Measurements from ENCODE around the gene SHMT2. TPM values are rescaled to one million over a fixed set of nuclear protein-coding genes. Genes with fewer than 3 reads are reported as not detected.
"Not testable (repeated sequence)": the region's sequence is repeated elsewhere in the genome, so short reads cannot be mapped to it uniquely, and the experiment has no call there.

Gene SHMT2
- total and polyA plus RNA-seq, 7 donors: 24.6 to 100 (median 30.0) TPM

DNA sequence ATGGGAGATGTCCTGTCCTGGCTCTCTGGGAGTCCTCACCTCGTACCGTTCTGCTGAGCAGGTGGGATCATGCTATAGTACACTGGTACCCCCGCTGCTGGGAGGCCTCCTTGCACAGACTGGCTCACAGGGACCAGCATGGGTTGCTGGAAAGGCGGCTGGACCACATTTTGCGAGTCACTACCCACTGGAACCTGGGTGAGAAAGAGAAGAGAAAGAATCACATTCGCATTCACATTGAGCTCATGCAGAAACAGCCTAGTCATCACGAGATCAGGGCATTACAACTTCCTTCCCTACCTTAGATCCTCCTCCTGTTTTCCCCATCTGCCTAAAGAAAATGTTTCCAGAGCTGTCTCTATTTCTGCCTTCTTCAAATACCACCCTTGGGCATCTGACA lies 38.8 kb downstream of the SHMT2 start:
- Histone ChIP-seq H3K36me3 (peaks cover 13 to 88% (median 32%) of the 10 kb centered on the region in 4 donors), H3K27ac (no peak overlapping the region), H3K4me1 (peaks cover 0 to 4% (median 0%) of the 10 kb centered on the region in 4 donors), H3K4me3 (no peak overlapping the region), H3K9me3 (no peaks in the 10 kb centered on the region), H3K27me3 (no peaks in the 10 kb centered on the region)
- intact Hi-C loops (cut with DNase I): no loop called here
- TF ChIP-seq EP300 (IDR thresholded peaks at IDR 0.05) (no peak), POLR2AphosphoS5 (IDR thresholded peaks at IDR 0.05) (no peak), POLR2A (IDR thresholded peaks at IDR 0.05) (no peak)
- TF ChIP-seq, protein P1, sequence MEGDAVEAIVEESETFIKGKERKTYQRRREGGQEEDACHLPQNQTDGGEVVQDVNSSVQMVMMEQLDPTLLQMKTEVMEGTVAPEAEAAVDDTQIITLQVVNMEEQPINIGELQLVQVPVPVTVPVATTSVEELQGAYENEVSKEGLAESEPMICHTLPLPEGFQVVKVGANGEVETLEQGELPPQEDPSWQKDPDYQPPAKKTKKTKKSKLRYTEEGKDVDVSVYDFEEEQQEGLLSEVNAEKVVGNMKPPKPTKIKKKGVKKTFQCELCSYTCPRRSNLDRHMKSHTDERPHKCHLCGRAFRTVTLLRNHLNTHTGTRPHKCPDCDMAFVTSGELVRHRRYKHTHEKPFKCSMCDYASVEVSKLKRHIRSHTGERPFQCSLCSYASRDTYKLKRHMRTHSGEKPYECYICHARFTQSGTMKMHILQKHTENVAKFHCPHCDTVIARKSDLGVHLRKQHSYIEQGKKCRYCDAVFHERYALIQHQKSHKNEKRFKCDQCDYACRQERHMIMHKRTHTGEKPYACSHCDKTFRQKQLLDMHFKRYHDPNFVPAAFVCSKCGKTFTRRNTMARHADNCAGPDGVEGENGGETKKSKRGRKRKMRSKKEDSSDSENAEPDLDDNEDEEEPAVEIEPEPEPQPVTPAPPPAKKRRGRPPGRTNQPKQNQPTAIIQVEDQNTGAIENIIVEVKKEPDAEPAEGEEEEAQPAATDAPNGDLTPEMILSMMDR (IDR thresholded peaks at IDR 0.05): no peak
- 78 to 90% methylated on average over 7 of the region's 7 CpGs for WGBS, 2 donors
- DNase-seq: no peak

DNA sequence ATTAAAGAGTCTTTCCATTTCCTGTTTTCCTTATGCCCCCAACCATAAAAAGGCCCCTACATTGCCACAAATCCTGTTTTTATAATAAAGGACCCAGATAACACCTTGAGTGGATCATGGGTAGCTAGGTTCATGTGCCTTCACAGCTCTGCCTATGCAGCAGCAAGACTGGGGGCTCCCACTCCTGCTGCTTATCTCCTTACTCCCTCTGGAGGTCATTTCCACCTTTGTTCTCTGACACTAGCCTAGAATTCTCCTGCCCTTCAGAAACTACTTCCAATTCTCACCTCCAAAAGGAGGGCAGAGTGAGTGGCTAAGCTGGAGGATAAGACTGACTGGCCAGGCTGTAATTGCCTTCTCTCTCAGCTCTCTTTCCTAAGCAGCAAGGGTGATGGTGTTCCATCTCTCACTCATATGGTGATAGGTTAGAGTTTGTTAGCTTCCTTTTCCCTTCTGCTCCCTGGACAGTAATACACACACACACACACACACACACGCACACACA lies 41.5 kb downstream of the SHMT2 start:
- H3K27me3 ChIP-seq: no peaks in the 10 kb centered on the region
- H3K4me1 ChIP-seq: peaks cover 0 to 4% (median 0%) of the 10 kb centered on the region in 4 donors
- no peaks in the 10 kb centered on the region for H3K9me3 ChIP-seq
- intact Hi-C loops (cut with DNase I): no loop called here
- H3K27ac ChIP-seq: no peak overlapping the region
- TF ChIP-seq POLR2AphosphoS5 (IDR thresholded peaks at IDR 0.05): no peak
- no peak for TF ChIP-seq EP300 (IDR thresholded peaks at IDR 0.05)
- TF ChIP-seq, protein P1 (IDR thresholded peaks at IDR 0.05): no peak
- no peak for TF ChIP-seq POLR2A (IDR thresholded peaks at IDR 0.05)
- DNase-seq: no peak
- no peak overlapping the region for H3K4me3 ChIP-seq
- peaks cover 13 to 94% (median 32%) of the 10 kb centered on the region in 4 donors for H3K36me3 ChIP-seq
- WGBS, 2 donors: 93 to 96% methylated on average over 1 of the region's 1 CpG

DNA sequence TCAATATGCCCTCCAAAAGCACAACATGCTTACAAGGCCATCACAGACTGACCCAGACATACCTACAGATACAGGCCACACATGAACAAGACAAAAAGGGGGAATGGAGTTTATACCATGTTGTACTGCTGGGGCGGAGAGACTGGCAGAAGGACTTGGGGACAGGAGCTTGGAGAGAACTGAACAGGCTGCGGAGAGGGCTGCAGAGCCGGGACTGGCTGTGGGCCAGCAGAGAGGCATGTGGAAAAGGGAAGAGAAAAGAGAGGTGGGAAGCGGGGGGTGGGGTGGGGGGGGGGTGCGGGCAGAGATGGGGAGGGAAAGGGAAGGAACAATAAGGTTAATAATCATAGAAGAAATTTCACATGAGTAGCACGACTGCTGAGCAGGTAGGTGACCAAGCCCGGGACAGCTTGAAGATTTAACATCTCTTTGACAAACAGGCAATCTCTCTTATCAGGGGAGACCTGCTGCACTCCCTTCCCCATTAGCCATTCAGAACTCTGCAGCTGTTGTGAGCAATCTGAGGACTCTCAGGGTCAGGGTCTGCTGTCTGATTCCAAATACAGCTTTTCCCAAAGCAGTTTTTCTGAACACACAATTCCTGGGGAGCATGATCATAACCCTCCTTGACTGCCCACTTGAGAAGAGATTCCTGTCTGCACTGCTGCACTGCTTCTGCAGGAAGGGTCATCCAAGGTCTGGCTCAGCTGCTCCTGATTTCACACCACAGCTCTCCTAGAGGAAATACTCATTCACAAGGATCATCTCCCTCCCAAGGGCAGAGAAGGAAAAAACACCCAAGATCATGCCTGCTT lies 43.0 kb downstream of the SHMT2 start:
- 84 to 87% methylated on average over 7 of the region's 7 CpGs for WGBS, 2 donors
- no peak for TF ChIP-seq POLR2AphosphoS5 (IDR thresholded peaks at IDR 0.05)
- TF ChIP-seq EP300 (IDR thresholded peaks at IDR 0.05): no peak
- no peak for TF ChIP-seq POLR2A (IDR thresholded peaks at IDR 0.05)
- TF ChIP-seq, protein P1 (IDR thresholded peaks at IDR 0.05): no peak
- H3K27me3 ChIP-seq: no peaks in the 10 kb centered on the region
- peaks cover 8 to 94% (median 26%) of the 10 kb centered on the region in 4 donors for H3K36me3 ChIP-seq
- H3K4me3 ChIP-seq: no peak overlapping the region
- no peak for DNase-seq
- intact Hi-C loops (cut with DNase I): no loop called here
- H3K9me3 ChIP-seq: no peaks in the 10 kb centered on the region
- H3K4me1 ChIP-seq: peaks cover 0 to 4% (median 0%) of the 10 kb centered on the region in 4 donors
- no peak overlapping the region for H3K27ac ChIP-seq

DNA sequence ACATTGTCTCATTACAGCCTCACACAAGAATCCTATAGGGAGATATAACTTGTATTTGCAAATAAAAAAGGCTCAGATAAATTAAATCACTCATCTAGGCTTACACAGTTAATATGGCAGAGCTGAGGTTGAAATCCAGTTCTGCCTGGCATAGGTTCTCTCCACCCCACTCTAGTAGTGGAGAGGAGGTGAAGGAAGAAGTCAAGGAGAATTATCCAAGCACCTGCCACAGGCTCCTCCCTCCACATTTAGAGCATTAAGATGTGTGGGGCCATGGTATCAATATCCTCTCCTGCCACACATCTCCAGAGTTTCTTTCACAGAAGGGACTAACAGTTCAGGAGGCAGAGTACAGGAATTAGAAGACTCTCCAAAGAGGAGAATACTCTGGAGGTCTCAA lies 44.0 kb downstream of the SHMT2 start:
- Histone ChIP-seq H3K9me3 (no peaks in the 10 kb centered on the region), H3K36me3 (peaks cover 8 to 94% (median 27%) of the 10 kb centered on the region in 4 donors), H3K4me3 (no peak overlapping the region), H3K27ac (no peak overlapping the region), H3K27me3 (no peaks in the 10 kb centered on the region), H3K4me1 (peaks cover 0 to 4% (median 0%) of the 10 kb centered on the region in 4 donors)
- intact Hi-C loops (cut with DNase I): no loop called here
- TF ChIP-seq EP300 (IDR thresholded peaks at IDR 0.05): no peak
- TF ChIP-seq POLR2A (IDR thresholded peaks at IDR 0.05): no peak
- TF ChIP-seq, protein P1 (IDR thresholded peaks at IDR 0.05): no peak
- no peak for TF ChIP-seq POLR2AphosphoS5 (IDR thresholded peaks at IDR 0.05)
- no peak for DNase-seq

DNA sequence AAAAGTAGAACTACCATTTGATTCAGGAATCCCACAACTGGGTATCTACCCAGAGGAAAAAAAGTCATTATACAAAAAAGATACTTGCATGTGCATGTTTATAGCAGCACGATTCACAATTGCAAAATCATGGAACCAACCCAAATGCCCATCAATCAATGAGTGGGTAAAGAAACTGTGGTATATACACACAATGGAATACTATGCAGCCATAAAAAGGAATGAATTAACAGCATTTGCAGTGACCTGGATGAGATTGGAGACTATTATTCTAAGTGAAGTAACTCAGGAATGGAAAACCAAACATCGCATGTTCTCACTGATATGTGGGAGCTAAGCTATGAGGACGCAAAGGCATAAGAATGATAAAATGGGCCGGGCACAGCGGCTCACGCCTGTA lies 46.7 kb downstream of the SHMT2 start:
- H3K27me3 ChIP-seq; DNase-seq; H3K27ac ChIP-seq; H3K9me3 ChIP-seq; H3K4me3 ChIP-seq; intact Hi-C loops (cut with DNase I): not testable (repeated sequence)
- H3K4me1 ChIP-seq: peaks cover 0 to 14% (median 8%) of the 10 kb centered on the region in 4 donors
- H3K36me3 ChIP-seq: peaks cover 0 to 92% (median 17%) of the 10 kb centered on the region in 4 donors
- WGBS, 2 donors: 98% methylated on average over 6 of the region's 6 CpGs
